Measurements from ENCODE around the gene SLC39A3. TPM values are rescaled to one million over a fixed set of nuclear protein-coding genes. Genes with fewer than 3 reads are reported as not detected.
A peak's percentile ranks its signal among the peaks of the same experiment; 100 is the strongest.

Gene SLC39A3, protein sequence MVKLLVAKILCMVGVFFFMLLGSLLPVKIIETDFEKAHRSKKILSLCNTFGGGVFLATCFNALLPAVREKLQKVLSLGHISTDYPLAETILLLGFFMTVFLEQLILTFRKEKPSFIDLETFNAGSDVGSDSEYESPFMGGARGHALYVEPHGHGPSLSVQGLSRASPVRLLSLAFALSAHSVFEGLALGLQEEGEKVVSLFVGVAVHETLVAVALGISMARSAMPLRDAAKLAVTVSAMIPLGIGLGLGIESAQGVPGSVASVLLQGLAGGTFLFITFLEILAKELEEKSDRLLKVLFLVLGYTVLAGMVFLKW
- total RNA-seq, result 10 to 100 TPM; 31.5 to 37.5 TPM

DNA sequence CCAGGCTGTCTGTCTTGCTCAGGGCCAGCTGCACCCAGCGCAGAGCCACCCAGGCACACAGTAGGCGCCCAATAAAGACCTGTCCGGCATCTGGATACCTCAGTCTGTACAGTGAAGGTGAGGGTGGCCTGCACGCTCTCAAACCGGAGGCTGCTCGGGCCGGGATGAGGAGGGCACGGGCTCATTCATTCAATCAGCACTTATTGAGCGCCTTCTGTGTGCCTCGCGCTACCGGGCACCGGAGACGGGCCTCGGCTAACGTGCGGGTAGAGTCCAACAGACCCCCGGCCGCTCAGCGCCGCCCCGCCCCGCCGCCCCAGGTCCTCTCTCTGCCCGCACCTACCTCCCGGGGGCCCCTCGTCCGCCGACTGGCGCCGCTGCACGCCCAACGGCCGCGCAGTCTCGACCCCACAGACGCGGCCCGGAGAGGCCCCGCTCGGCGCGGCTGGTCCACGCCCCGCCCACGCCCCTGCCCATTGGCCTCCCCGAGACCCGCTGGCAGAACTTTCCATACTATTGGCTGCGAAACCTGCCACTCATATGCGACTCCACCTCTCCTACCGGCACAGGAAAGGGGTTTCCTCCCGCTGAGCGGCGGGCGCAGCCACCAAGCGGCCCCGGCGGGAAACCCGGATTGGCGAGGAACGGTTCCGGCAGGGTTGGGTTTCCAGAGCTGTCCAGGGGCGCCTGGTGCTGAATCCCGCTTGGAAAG, at the start of gene SLC39A3:
Gene SLC39A3, minus strand, starts transcription at position 416 of the 712 bp plus-strand sequence. CDS start 2,760 bp downstream, outside the sequence.
- ChIA-PET POLR2A (no interaction called here), CTCF (interaction anchor here (0.6 to 1.9 kb wide), 3 partner anchors 9 to 91 kb away, joined by 3 to 6 read pairs (median 4); no protein-coding TSS in a partner anchor)
- H3K4me3 Mint-ChIP-seq, result peak within 1 kb of the TSS; percentile 89
- peaks cover 16% of the 10 kb centered on the region for H3K4me1 Mint-ChIP-seq
- H3K27me3 Mint-ChIP-seq, result peaks cover 5% of the 10 kb centered on the region
- peak; percentile 100 for DNase-seq
- no peaks in the 10 kb centered on the region for H3K9me3 Mint-ChIP-seq
- peak within 1 kb of the TSS; percentile 86 for H3K27ac Mint-ChIP-seq
- H3K36me3 Mint-ChIP-seq (ENCODE audit: low read depth), result peaks cover 23% of the 10 kb centered on the region

DNA sequence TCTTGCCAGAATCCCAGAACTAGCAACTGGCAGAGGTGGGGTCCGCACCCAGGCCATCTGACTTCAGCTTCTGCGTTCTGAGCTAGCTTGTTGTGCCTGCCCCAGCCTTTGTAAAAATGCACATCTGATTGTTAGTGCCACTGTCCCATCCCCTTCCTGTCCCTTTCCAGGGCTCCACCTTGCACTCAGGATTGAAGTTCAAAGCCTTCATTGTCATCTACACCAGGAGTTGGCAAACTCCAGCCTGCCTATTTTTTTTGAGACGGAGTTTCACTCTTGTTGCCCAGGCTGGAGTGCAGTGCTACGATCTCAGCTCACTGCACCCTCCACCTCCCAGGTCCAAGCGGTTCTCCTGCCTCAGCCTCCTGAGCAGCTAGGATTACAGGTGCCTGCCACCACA, 48.4 kb upstream of the SLC39A3 start:
- Mint-ChIP-seq H3K9me3 (no peaks in the 10 kb centered on the region), H3K36me3 (ENCODE audit: low read depth) (peaks cover 9% of the 10 kb centered on the region), H3K27ac (no peak overlapping the region), H3K4me3 (peak overlapping the region; percentile 16), H3K27me3 (no peaks in the 10 kb centered on the region), H3K4me1 (peaks cover 38% of the 10 kb centered on the region)
- ChIA-PET POLR2A (no interaction called here), CTCF (interaction anchor here (0.5 to 1.2 kb wide), 2 partner anchors 31 to 315 kb away, joined by 3 read pairs; no protein-coding TSS in a partner anchor)
- DNase-seq, result no peak

DNA sequence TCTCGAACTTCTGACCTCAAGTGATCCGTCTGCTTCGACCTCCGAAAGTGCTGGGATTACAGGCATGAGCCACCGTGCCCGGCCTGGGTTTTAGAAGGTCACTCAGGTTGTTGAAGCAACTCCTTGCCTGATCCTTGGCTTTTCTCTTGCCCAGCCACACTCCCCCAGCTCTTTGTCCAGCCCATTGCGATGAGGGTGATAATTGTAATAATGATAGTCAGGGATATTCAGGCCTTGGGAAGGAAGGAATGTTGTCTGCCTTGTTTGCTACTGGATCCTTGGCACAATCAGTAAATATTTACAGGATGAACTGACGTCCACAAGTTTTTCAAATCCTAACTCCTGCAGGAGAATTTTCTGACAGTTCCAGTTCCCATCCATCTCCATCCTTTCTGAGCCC, 47.3 kb upstream of the SLC39A3 start:
- peaks cover 6% of the 10 kb centered on the region for H3K36me3 Mint-ChIP-seq (ENCODE audit: low read depth)
- peaks cover 43% of the 10 kb centered on the region for H3K4me1 Mint-ChIP-seq
- H3K9me3 Mint-ChIP-seq, result no peaks in the 10 kb centered on the region
- no peak for DNase-seq
- H3K27ac Mint-ChIP-seq, result no peak overlapping the region
- ChIA-PET CTCF (interaction anchor here (1.2 kb wide), 2 partner anchors 16 to 32 kb away, joined by 3 read pairs; no protein-coding TSS in a partner anchor), POLR2A (no interaction called here)
- peak overlapping the region; percentile 93 for H3K4me3 Mint-ChIP-seq
- no peaks in the 10 kb centered on the region for H3K27me3 Mint-ChIP-seq

DNA sequence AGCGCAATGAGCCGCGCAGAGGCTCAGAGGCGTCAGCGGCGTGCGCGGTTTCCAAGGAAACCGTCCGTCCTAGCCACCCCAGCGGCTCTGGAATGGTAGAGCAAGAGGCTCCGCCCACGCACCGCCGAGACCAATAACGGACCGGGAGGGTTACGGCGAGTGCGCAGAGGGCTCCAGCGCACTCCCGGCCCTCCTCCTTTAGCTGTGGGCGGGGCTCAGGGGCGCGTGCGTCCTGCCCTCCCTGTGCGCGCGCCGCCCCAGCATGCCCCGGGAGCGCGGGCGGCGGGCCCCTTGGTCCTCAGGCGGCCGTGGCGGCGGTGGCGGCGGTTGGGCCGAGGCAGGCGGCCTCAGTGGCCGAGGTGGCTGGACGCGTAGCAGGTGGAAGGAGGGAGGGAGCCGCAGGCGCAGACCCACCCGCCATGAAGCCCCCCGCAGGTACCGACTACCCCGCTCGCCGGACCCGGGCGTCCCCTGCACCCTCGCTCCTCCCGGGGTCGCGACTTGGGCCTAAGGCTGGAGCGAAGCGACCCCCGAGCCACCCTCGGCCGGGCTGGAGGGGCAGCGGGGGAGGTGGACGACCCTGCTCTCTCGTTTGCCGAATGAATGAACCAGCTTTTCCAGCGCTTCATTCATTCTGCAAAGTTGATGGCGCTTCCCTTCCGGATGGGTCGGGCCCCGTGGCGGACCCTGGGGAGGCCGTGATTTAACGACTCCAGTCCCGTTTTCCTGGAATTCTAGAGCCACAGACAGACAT, 45.6 kb upstream of the SLC39A3 start, which contains the start of gene THOP1:
Gene THOP1, plus strand, starts transcription at position 260 of the 754 bp plus-strand sequence. Its CDS starts 160 bp downstream, at position 420.
- ChIA-PET CTCF (interaction anchor here (0.6 kb wide), 1 partner anchor 165 kb away, joined by 3 read pairs; no protein-coding TSS in a partner anchor), POLR2A (interaction anchor here (0.7 kb wide), 1 partner anchor 187 kb away, joined by 3 read pairs; no protein-coding TSS in a partner anchor)
- Mint-ChIP-seq H3K4me3 (peak within 1 kb of the TSS; percentile 93), H3K36me3 (ENCODE audit: low read depth) (peaks cover 6% of the 10 kb centered on the region), H3K27me3 (no peaks in the 10 kb centered on the region), H3K4me1 (peaks cover 57% of the 10 kb centered on the region), H3K27ac (peak within 1 kb of the TSS; percentile 84), H3K9me3 (no peaks in the 10 kb centered on the region)
- DNase-seq, result peak; percentile 99

DNA sequence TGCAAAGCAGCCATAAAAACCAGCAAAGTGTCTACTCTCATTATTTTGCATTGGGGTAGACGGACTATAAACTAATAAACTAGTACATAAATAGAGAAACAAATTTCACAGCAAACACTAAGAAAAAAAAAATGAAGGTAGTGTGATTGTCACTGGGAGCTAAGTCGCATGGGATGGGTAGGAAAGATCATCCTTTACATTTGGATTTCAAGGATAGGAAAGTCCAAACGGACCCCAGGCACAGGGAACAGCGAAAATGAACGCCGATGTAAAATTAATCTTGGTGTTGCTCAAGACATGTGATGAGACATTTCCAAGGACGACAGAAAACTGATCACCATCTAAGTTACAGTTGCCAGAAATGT, 43.9 kb upstream of the SLC39A3 start:
- peak overlapping the region; percentile 93 for H3K4me3 Mint-ChIP-seq
- peaks cover 62% of the 10 kb centered on the region for H3K4me1 Mint-ChIP-seq
- H3K27ac Mint-ChIP-seq, result peak overlapping the region; percentile 96
- ChIA-PET POLR2A (interaction anchor here (0.7 kb wide), 1 partner anchor 1029 kb away, joined by 3 read pairs; no protein-coding TSS in a partner anchor), CTCF (interaction anchor here (1.0 to 1.6 kb wide), 5 partner anchors 9 to 569 kb away, joined by 3 to 6 read pairs (median 3); no protein-coding TSS in a partner anchor)
- no peaks in the 10 kb centered on the region for H3K9me3 Mint-ChIP-seq
- H3K27me3 Mint-ChIP-seq, result no peaks in the 10 kb centered on the region
- peaks cover 6% of the 10 kb centered on the region for H3K36me3 Mint-ChIP-seq (ENCODE audit: low read depth)
- no peak for DNase-seq

DNA sequence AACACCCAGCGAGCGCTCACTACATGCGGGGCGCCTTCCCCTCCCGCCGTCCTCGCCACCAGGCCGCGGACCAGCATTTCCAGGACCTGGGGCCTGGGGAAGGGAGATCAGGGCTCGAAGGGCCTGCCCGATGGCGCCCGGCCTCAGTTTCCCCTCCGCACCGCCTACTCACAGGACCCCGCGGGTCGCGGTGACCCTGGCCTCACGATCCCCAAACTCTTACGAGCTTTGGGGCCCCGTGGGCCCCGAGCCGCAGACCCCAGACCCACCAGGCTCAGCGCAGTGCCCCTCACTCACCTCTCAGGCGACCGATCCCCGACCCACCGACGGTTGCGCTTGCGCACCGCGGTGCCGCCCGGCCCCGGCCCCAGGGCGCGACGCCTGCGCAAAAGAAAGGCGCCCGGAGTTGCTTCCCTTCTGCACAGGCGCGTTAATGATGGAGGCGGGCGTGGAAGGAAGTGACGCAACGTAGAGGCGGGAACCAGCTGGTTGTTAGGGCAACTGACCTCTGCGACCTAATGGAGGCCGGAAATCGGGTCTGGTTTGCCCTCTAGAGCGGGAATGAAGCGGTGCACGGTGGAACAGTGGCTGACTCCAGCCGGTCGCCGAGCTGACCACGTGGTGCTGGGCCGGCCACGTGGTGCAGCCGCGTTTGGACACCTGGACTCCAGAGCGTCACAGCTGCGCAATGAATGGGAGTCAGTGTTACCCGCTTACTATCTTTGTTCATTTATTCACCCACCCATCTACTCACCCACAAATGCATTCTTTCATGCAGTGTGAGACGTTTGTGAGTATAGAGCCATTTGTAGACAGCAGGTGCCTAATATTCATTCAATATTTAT, 43.3 kb upstream of the SLC39A3 start, which contains the start of gene SGTA:
Gene SGTA, minus strand, starts transcription at position 338 of the 845 bp plus-strand sequence. CDS start 14,205 bp downstream, outside the sequence.
- peaks cover 62% of the 10 kb centered on the region for H3K4me1 Mint-ChIP-seq
- CTCF ChIA-PET, result interaction anchor here (1.0 to 1.6 kb wide), 5 partner anchors 9 to 569 kb away, joined by 3 to 6 read pairs (median 3); no protein-coding TSS in a partner anchor

DNA sequence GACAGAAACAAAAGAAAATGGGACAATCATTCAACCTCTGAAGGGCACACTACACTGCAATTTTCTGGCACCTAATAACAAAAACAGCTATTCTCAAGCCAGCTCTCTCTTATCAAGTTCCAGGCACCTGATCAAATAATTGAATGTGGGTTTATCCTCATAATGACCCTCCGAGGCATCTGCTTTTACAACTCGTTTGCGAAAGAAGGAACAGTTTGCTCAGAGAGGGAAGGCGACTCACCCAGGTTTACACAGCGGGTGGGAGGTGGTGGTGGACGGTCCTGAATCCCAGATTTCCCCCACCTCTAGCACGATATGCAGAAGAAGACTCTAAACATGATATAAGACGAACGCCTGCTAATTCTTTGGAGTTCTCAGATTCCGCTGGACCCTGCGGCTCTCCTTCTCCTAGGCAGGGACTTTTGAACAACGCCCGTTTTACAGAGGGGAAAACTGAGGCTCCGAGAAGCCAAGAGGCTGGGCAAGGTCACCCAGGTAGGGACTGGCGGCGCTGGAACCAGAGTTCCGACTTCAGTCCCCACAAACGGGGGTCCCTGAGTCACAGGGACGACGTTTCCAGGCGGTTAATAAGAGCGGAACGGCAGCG, 42.6 kb upstream of the SLC39A3 start:
- Mint-ChIP-seq H3K4me3 (peak overlapping the region; percentile 91), H3K36me3 (ENCODE audit: low read depth) (no peaks in the 10 kb centered on the region), H3K9me3 (no peaks in the 10 kb centered on the region), H3K4me1 (peaks cover 58% of the 10 kb centered on the region), H3K27me3 (no peaks in the 10 kb centered on the region), H3K27ac (peak overlapping the region; percentile 96)
- no peak for DNase-seq
- CTCF ChIA-PET, result interaction anchor here (1.0 to 1.7 kb wide), 5 partner anchors 8 to 568 kb away, joined by 3 to 6 read pairs (median 4); no protein-coding TSS in a partner anchor
- POLR2A ChIA-PET, result no interaction called here

More for the DNA sequence above, 43.3 kb upstream of the SLC39A3 start, which contains the start of gene SGTA:
- H3K27me3 Mint-ChIP-seq, result no peaks in the 10 kb centered on the region
- H3K4me3 Mint-ChIP-seq, result peak within 1 kb of the TSS; percentile 93
- H3K27ac Mint-ChIP-seq, result peak within 1 kb of the TSS; percentile 96
- peak; percentile 98 for DNase-seq
- H3K36me3 Mint-ChIP-seq (ENCODE audit: low read depth), result peaks cover 5% of the 10 kb centered on the region
- POLR2A ChIA-PET, result interaction anchor here (0.7 kb wide), 1 partner anchor 1029 kb away, joined by 3 read pairs; no protein-coding TSS in a partner anchor
- H3K9me3 Mint-ChIP-seq, result no peaks in the 10 kb centered on the region

DNA sequence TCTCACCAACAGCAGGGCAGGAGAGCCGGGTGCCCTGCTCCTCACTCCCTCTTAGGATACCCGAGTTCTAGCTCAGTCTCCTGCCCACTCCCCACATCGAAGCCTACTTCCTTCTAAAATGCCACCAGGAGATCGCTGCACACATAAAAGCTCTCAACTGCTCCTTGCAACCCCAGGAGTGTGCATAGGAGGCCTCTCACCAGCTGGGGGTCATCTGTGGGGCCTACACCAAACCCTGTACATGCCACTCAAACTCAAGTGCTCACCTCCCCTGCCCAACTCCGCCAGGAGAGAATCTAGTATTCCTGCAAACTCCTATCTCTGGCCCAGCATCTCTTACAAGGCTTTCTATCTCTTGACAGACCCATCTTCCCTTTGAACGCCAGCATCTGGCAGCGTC, 40.5 kb upstream of the SLC39A3 start:
- H3K4me1 Mint-ChIP-seq, result peaks cover 57% of the 10 kb centered on the region
- H3K9me3 Mint-ChIP-seq, result no peaks in the 10 kb centered on the region
- peak overlapping the region; percentile 70 for H3K27ac Mint-ChIP-seq
- CTCF ChIA-PET, result interaction anchor here (0.6 to 1.9 kb wide), 2 partner anchors 132 to 394 kb away, joined by 4 to 5 read pairs; no protein-coding TSS in a partner anchor
- no peak overlapping the region for H3K4me3 Mint-ChIP-seq
- no peaks in the 10 kb centered on the region for H3K27me3 Mint-ChIP-seq
- POLR2A ChIA-PET, result interaction anchor here (0.5 kb wide), 1 partner anchor 294 kb away, joined by 5 read pairs; no protein-coding TSS in a partner anchor
- DNase-seq, result no peak
- H3K36me3 Mint-ChIP-seq (ENCODE audit: low read depth), result no peaks in the 10 kb centered on the region

DNA sequence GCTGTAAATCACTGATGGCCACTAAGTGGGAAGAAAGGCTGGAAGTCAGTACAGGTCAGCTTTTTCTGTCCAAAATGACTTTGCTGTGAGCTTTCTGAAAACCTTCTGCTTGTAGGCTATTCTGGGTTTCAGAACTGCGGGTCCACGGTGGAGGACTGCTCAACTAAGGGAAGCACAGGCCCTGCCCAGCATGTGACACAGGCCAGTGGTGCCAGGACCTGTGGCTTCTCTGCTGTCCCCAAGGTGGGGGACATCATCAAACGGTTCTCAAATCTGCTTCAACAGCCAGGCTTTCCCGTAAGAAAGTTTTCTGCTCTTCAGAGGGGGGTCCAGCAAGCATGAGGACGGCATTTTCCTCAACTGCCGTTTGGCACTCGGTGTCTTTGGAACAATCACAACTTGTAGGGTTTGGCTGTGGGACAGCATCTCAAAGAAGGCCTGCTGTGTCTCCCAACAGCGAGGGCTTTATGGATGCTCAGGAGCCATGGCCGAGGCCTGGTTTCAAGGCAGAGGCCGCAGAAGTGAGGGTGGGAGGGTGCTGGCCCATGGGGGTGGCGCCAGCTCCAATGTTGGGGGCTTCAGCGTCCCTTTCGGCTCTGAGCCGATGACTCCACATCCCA, 39.4 kb upstream of the SLC39A3 start:
- Mint-ChIP-seq H3K9me3 (no peaks in the 10 kb centered on the region), H3K4me3 (no peak overlapping the region), H3K36me3 (ENCODE audit: low read depth) (no peaks in the 10 kb centered on the region), H3K4me1 (peaks cover 58% of the 10 kb centered on the region), H3K27ac (no peak overlapping the region), H3K27me3 (no peaks in the 10 kb centered on the region)
- POLR2A ChIA-PET, result no interaction called here
- CTCF ChIA-PET, result no interaction called here
- no peak for DNase-seq

DNA sequence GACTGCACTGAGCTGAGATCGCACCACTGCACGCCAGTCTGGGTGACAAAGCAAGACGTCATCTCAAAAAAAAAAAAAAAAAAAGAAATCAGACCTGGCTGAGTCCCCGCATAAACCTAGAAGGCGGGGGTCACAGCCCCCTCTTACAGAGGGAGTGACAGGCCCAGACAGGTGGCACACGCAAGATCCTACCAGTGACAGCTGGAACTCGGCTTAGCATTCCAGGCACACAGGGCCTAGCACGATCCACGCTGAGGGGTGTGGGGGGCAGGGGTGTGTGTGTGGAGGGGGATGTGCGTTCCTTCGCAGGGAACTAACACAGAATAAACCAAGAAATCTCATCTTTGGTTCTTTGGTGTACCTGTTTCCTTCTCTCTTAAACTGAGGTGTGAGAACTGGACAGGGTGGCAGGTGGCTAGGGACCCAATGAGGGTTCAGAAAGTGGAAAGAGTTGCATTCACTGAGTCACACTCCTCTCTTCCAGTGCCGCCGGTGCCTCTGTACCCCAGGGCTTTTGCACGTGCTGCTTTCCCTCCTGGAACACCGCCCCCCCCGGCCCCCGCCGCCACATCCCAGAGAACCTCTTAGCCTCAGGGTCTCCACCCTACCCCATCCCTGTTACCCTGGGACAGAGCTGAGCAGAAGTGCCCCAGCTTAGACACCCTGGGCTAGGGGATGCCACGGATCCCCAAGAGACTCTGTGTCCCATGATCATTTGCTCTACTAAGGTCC, 38.3 kb upstream of the SLC39A3 start:
- CTCF ChIA-PET, result interaction anchor here (0.6 kb wide), 1 partner anchor 457 kb away, joined by 6 read pairs; no protein-coding TSS in a partner anchor
- H3K4me3 Mint-ChIP-seq, result no peak overlapping the region
- no peaks in the 10 kb centered on the region for H3K36me3 Mint-ChIP-seq (ENCODE audit: low read depth)
- peak overlapping the region; percentile 31 for H3K27ac Mint-ChIP-seq
- peaks cover 51% of the 10 kb centered on the region for H3K4me1 Mint-ChIP-seq
- H3K27me3 Mint-ChIP-seq, result no peaks in the 10 kb centered on the region
- DNase-seq, result no peak
- H3K9me3 Mint-ChIP-seq, result no peaks in the 10 kb centered on the region
- POLR2A ChIA-PET, result no interaction called here

Measured in activated CD4-positive, alpha-beta T cell treated with anti-CD3 and anti-CD28 coated beads, Interleukin-2, amount 10 ng/mL, durations not matched to agents 7 days and 5 days (primary cell).